PC-9 (cell line): ENCODE measurements around the gene MYH1.

Experiments
- EZH2 ChIP-seq: fragments of 200-600 bp; sonication (generic); IDR thresholded peaks from 2 replicates; pipeline ENCODE4 v1.8.0; 2017; ENCODE audit warnings: antibody characterized with exemption, low read depth
- TF ChIP-seq, protein P1 (sequence below): fragments of 200-600 bp; sonication (generic); conservative IDR thresholded peaks from 2 replicates; pipeline ENCODE4 v1.6.1; 2017; ENCODE audit warnings: mixed run types, antibody characterized with exemption, mild to moderate bottlenecking, moderate library complexity

DNA sequence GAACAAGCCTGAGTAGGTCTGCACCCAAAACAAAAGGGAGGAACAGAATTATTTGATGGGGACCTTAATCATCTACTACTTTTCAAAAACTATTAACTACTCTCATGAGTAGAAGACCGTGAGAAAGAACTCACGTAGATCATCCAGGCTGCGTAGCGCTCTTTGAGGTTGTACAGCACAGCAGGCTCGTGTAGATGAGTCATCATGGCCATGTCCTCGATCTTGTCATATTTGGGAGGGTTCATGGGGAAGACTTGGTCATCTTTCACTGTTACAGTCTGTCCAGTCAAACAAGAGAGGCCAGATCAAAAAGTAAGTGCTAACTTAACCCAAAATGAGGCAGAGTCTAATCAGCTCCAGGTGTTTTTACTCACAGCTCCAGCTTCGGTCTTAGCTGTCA is 2.3 kb downstream of the MYH1 start:
- TF ChIP-seq, protein P1, sequence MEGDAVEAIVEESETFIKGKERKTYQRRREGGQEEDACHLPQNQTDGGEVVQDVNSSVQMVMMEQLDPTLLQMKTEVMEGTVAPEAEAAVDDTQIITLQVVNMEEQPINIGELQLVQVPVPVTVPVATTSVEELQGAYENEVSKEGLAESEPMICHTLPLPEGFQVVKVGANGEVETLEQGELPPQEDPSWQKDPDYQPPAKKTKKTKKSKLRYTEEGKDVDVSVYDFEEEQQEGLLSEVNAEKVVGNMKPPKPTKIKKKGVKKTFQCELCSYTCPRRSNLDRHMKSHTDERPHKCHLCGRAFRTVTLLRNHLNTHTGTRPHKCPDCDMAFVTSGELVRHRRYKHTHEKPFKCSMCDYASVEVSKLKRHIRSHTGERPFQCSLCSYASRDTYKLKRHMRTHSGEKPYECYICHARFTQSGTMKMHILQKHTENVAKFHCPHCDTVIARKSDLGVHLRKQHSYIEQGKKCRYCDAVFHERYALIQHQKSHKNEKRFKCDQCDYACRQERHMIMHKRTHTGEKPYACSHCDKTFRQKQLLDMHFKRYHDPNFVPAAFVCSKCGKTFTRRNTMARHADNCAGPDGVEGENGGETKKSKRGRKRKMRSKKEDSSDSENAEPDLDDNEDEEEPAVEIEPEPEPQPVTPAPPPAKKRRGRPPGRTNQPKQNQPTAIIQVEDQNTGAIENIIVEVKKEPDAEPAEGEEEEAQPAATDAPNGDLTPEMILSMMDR: no peak
- no peak for TF ChIP-seq EZH2
